ENCODE measurements around the gene MICALL1.
A peak's percentile ranks its signal among the peaks of the same experiment; 100 is the strongest.

MICALL1 gene

DNA sequence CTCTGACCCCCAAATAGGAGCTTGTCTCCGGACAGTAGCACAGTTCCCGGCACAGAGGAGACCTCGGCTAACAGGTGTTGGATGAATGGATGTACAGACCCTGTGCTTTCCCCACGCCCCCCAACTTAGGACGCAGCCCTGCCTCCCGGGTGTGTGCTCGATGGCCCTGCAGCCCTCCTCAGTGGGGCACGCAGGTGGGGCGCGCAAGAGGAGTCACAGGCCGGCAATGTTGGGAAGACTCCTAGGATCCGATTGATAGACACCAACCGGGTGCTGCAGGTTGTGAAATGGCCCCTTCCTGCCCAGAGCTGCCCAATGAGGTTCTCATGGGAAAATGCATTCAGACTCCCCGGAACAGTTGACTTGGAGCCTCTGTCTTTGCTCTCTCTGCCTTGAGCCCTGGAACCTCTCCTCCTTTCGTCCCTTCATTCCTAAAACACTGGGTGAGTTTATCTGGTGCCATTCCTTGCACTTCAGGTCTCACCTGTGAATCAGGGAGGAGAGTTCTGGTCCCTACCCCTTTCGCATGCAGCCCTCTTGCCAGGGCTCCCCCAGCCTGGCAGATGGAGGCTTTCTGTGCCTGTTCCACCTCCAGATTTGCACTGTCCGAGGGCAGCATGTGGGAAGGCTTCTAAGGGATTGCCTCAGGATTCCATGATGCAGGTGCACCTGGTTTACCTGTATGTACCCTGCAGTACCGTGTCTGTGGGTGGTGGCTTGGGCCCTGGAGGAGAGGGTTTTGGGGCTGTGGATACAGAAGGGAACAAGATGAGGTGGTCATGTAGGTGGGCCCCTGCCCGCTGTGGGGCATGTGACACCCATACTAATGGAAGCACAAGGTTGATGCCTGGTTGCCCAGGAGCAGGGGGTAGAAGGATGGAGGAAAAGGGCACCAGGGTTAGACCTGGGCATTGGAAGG, 1.2 kb downstream of the MICALL1 start:
- no peak for DNase-seq

DNA sequence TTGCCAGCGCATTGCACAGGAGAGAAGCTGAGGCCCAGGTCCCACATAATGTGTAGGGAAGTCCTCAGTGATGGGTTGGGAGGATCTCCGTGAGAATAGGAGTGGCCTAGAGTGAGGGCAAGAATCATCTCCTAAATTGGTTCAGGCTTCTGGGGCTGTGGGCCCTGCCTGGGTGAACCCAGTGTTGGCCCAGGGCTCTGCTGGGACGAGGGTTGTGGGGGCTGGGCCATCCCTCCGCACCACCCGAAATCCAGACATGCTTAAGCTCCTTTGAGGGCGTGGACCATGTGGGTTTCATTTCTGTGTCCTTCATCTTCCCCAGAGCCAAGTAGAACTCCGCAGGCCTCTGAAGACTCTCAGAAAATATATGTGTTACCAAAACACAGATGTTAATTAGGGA, 3.7 kb downstream of the MICALL1 start:
- DNase-seq = no peak

DNA sequence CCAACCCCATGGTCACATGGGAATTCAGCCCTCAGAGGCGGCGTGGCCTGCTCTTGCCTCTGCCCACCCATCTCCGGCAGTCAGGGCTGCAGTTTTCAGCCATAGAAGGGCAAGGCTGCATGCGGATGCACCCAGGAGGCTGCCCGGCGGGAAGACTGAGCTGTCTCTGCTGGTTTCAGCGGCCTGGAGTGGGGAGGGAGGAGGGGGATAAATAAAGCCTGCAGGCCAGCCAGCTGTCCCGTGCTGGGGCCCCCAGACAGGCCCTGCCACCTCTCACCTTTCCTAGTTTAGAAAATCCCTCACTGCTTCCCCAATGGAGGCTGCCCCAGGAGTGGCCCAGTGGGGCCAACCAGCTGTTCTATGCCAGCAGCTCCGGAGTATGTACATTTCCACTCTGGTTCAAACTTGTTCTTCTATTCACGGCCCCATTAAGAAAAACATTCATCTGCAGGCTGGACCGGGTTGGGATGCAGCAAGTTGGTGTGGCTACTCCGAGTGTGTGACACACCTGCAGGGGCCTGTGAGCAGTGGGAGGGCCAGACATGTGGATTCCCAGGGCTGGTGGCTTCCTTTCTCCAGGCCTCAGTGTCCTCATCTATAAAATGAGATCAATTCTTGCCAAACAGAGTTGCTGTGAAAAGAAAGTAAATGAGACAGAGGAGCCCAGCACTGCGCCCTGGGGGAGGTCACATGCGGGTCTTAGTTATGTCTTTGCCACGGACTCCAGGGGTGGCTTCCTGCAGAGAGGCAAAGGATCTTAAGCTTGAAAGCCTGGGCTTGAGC, 5.0 kb downstream of the MICALL1 start:
- no peak for DNase-seq

DNA sequence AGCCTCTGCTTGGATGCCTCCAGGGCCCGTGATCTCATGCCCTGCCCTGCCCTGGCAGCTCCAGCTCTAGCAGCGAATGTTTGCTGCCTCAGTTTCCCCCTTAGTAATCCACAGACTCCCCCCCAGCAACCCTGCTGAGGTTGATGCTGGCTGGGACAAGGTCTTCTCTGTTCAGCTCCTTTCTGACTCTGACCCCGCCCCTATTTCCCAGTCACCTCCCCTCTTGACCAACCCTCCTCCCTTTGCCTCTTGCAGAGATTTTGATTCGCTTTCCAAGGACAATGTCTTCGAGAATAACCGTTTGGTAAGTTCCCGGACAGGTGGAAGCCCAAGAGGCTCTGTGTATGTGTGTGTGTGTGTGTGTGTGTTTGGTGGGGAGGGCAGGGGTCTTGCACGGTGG, 5.6 kb downstream of the MICALL1 start:
- no peak for DNase-seq

DNA sequence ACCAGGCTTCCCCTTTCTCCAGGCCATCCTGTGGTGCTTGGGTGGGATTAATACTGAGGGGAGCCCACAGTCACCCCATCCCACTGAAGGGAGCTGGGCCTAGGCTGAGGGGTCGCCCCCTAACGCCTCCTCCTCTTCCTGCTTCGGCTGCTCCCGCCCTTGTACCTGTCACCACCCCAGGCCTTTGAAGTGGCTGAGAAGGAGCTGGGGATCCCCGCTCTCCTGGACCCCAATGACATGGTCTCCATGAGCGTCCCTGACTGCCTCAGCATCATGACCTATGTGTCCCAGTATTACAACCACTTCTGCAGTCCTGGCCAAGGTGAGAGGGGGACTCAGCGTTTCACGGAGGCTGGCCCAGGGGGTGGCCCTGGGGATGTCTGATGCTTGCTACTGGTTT, 6.1 kb downstream of the MICALL1 start:
- no peak for DNase-seq

DNA sequence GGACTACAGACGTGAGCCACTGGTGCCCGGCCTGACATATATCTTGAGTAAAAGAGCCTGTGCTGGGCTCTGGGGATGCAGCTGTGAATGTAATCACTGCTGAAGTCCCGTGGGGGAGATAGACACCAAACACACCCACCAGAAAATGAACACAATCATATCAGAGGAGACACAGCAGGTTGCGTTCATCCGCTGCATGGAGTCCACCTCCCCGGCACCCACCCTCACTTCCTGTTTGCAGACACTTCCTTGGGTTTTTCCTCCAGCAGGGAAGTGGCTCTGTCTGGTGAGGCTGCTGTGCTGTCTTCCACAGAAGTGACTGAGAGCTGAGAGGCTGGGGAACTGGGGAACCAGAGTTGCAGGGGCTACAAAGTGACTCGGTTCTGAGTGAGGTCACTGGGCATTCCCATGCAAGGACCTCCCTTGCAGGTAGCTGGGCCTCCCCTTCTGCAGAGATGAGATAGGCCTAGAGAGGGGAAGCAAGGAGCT, 7.2 kb downstream of the MICALL1 start:
- no peak for DNase-seq

DNA sequence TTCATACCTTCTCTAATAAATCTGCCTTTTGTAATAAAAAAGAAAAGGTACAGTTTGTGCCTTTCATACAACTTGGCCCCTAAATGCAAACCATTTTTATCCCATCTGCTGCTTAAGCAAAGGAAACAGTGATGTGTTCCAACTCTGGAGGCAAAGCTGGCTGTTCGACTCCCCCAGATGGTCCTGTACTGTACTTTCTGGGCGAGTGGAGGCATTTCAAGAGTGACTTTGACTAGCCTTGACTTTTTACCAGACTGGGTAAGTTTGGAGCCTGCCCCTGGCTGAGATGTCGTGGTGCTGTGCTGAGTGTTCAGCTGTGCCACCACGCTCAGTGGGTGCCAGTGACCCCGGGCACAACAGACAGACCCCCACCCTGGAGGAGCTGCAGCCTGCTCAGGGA, 10.2 kb downstream of the MICALL1 start:
- no peak for DNase-seq

DNA sequence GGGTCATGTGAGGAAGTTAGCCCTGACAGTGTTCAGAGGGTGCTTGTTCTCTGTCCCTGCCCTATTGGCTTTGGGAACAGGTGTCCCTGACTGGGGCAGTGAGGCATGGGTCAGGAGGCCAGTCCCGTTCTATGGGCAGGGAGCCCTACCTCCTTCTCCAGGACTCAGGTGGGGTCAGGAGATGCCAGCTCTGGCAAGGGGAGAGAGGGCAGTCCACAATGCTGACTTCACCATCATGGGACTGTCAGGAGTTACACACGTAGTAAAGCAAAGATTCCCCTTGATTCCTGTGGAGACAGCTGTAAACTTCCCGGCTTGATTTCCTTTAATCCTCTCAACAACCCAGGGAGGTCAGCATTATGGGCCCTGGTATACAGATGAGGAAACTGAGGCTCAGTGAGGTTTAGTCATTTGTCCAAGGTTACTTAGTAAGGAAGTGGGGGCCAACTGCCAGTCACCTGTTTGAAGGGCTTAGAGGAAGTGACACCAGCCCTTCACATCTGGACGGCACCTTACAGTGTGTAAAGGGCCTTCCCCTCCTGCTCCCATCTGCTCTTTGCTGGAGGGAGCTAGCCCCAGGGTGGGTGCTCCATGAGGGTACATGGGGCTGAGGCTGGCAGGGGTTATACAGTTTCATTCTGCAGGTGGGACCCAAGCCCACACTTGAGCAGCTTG, 11.9 kb downstream of the MICALL1 start:
- DNase-seq = no peak

DNA sequence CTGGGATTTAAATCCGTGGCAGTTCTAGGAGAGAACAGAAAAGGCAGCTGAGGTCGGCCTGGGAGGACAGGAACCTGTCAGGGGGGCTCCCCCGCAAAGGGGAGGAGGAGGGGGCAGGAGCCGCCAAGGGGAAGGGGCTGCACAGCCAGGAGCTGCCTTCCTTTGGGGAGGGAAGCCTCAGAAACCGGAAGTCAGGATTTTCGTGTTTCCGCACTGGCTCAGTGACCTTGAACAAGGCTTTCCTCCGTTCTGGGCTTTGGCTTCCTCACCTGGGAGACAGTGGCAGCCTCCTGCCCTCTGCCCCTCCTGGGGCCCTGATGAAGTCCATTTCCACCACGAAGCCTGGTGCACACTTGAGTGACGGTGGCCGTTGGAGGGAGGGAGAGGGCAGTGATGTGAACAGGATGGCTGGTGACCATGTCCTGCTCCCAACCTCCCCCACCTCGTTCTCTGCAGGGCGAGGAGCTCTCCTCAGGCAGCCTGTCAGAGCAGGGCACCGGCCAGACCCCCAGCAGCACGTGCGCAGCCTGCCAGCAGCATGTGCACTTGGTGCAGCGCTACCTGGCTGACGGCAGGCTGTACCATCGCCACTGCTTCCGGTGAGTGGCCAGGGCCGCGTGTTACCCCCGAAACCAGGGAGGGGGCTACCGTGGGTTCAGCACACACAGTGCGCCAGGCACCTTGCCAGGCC, 12.6 kb downstream of the MICALL1 start:
- no peak for DNase-seq

DNA sequence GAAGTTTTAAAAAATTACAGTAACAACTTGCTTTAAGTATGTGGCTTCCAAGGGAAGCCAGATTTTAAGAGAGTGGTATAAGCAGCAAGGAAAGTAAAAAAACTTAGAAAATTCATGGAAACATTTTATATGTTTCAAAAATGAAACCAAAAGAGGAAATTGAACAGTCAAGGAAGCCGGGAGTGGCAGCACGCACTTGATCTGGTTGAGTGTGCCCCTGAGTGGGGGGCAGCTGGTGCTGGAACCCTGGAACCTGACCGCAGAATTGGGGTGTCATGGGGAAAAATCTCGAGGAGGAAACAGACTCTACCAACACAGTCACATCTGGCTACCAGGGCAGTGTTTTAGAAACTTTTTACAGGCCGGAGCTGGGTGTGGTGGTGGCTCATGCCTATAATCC, 14.0 kb downstream of the MICALL1 start:
- DNase-seq = peak in 1 of 2 experiments; percentile 38

DNA sequence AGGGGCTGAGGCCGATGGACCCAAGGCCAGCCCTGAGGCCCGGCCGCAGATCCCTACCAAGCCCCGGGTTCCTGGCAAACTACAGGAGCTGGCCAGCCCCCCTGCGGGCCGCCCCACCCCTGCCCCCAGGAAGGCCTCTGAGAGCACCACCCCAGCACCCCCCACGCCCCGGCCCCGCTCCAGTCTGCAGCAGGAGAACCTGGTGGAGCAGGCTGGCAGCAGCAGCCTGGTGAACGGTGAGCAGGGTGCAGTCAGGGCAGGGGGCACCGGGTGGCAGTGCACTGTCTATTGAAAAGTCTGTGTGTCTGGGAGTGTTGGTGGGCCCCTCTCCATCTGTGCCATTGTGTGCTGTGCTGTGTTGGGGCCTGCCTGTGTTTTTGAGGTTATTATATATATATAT, 16.1 kb downstream of the MICALL1 start:
- DNase-seq = no peak

DNA sequence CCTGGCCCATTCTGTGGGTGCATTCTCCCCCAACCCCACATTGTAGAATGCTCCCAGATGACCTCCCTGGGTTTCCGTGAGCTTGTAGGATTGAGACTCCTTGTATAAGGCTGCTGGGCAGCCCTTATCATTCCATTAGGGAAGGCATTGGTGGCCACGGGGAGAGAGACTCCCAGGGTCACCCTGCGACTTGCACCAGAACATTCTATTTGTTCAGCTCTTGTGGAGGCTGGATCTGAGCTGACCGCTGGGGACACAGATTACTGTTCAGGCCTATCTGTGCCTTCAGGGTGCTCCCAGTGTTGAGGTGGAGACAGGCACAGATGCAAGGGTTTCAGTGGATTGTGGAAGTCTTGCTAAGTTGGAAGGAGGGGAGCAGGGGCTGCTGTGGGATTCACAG, 17.8 kb downstream of the MICALL1 start:
- no peak for DNase-seq

DNA sequence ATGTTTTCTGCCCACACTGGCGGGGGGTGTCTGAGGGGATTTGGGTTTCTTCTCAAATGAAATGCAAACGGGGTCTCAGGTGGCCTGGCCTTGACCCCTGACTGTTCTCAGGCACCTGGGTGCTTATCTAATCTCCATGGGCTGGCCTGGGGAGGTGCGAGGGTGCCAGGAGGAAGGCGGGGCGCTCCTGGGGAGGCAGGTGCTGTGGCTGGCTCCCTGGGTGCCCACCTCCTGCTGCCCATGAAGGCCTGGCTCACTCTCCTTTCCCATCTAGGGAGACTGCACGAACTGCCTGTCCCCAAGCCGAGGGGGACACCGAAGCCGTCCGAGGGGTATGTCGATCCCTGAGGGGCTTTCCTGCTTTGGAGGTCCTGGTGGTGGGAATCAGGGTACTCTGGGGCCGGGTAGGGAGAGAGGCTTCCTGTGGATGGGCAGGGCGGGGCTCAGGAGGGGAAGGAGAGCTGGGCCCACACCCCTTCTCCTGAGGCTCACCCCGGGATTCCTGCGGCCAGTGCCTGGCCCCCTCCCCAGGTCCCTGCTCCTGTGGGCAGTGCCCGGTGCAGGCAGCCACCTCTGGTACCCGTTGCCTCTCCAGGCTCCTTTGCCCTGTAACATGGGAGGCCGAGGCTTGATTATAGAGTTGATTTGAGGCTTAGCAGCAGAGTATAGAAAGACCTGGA, 18.4 kb downstream of the MICALL1 start:
- no peak for DNase-seq

DNA sequence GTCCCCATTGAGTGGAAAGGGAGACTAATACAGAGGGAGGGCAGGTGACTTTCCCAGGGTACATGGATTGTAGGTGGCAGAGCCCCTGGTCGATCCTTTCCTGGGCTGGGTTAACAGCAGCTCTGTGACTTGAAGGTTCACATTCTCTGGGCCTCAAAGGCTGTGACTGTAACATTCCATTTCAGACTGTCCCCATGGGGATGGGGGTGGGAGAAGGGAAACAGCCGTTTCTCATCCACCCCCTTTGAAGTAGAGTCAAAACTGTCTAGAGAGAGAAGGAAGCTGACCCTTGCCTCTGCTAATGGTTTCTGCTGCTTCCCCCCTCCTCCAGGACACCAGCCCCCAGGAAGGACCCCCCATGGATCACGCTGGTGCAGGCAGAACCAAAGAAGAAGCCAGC, 19.2 kb downstream of the MICALL1 start:
- no peak for DNase-seq

DNA sequence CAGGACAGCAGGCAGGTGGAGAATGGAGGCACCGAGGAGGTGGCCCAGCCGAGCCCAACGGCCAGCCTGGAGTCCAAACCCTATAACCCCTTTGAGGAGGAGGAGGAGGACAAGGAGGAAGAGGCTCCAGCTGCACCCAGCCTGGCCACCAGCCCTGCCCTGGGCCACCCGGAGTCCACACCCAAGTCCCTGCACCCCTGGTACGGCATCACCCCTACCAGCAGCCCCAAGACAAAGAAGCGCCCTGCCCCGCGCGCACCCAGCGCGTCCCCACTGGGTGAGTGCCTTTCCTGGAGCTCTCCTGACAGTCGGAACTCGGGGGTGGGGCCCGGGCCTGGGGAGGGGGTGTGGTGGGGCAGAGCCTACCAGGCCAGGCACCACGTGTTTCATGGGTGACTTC, 19.7 kb downstream of the MICALL1 start:
- no peak for DNase-seq

DNA sequence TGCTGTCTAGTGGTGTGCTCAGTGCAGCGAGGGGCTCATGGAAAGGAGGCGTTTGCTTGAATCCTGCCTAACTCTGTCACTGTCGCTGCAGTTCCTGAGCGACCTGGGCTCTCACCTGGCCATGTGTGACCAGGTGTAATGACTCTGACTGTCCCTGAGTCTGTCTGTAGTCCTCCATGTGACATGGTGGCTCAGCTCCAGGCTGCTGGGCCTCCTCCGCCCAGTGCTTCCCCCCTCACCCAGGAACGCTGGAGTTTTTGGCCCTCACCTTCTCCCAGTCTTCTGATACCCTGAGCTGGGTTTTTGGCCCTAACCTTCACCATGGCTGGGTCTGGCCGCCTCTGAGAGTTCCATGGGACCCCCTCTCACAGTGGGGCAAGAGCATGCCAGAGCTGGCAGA, 20.3 kb downstream of the MICALL1 start:
- DNase-seq = no peak

DNA sequence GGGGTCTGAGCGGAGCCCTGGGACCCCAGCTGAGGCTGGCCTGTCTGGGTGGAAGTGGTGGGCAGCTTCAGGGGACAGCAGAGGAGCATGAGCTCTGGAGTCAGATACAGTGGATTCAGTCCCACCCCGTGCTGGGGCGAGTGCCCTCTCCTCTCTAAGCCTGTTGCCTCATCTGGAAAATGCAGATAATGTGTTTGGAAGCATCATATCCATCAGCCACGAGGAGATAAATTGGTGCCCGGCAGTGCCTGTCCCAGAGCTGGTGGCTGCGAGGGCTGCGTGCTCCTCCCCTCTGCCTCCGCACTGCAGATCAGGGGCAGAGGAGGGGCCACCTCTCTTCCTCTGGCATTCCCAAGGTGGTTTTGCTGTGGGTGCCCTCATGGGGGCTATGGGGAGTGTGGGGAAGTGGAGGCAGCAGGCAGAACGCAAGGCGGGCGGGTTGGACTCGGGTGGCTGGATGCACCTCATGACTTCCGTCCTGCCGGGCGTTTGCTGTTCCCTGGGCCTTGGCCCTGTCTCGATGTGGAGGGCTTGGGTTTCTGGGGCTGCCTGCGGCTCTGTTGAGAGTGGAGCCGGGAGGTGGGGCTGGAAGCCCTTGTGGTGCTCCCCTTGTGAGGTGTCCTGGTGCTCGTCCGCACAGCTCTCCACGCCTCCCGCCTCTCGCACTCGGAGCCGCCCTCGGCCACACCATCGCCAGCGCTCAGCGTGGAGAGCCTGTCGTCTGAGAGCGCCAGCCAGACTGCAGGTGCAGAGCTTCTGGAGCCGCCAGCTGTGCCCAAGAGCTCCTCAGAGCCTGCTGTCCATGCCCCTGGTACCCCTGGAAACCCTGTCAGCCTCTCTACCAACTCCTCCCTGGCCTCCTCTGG, 20.9 kb downstream of the MICALL1 start:
- DNase-seq = no peak

DNA sequence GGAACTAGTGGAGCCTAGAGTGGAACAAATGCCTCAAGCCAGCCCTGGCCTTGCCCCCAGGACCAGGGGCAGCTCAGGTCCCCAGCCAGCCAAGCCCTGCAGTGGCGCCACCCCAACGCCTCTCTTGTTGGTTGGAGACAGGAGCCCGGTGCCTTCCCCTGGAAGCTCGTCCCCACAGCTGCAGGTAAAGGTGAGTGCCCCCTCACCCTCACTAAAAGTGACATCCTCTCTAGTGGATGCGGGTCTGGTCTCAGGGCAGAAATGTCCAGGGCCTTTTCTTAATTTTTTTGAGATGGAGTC, 21.5 kb downstream of the MICALL1 start:
- DNase-seq = no peak

DNA sequence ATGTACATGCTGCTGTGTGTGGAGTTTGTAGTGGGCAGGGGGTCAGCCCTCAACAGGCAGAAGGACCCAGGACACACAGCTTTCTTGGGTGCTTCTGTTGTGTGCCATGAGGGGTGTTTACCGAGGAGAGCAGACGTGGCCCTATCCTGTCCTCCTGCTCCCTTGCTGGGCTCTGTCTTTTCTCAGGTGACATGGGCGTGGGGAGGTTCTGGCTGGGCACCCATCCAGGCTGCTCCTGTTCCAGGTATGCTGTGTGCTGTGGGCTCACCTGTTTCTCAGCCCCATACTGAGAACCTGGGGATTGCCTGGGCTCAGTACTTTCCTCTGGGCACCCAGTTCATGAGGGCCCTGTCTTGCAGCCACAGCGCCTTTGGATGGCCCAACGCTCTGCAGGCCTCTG, 23.3 kb downstream of the MICALL1 start:
- no peak for DNase-seq

DNA sequence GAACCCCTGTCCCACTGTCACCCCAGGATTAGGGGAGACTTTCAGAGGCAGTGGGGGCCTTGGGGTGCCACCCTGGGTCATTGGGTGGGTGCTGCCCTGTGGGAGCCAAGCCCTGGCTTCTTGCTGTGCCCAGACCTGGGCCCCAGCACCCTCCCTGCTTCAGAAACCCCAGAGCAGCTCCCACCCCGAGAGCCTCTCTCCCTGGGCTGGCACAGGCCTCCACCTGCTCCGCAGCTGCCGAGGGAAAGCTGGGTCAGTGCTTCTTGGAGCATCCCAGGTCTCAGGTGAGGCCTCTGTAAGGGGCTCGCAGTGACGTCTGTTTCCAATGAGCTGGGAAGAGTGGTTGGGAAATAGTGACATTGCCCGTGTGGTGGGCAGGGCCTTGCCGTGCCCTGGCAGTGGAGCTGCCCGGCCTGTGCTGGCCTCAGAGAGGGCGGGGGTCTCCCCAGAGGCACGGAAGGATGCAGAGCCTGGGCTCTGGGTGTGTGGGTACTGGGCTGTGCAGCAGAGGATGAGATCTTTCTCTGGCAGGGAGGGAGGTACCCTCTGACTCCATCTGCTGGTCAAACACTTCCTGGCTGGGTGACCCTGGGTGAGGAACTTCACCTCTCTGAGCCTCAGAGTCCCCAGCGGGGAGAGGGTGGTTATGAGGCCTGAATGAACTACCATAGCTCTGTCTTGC, 24.3 kb downstream of the MICALL1 start:
- peak in 1 of 2 experiments; percentile 40 for DNase-seq

DNA sequence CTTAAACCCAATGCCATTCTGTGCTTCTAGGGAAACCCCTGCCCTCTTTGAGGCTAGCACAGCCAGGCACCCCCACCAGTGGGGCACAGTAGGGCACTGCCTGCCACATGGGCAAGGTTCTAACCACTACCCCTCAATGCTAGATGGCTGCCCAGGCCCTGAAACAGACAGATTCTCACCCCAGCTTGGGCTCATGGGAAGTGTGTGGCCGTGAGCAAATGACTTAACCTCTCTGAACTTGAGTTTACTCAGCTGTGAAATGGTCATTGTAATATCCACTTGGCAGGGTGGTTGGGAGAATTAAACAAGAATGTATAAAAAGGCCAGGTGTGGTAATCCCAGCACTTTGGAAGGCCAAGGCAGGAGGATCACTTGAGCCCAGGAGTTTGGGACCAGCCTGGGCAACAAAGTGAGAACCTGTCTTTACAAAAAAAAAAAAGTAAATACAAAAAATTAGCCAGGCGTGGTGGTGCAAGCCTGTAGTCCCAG, 24.9 kb downstream of the MICALL1 start:
- no peak for DNase-seq
